GM23338 (cell line): ENCODE measurements around the gene C1orf198. TPM values are rescaled to one million over a fixed set of nuclear protein-coding genes. Genes with fewer than 3 reads are reported as not detected.

ENCODE experiments used
- ATAC-seq: fragments of 200-7000 bp; cut with Tn5 transposase; 3 replicates; pipeline ENCODE4 v1.9.1; 2020
- DNase-seq: peaks from one replicate; pipeline ENCODE4 v3.0.0-alpha.2; 2015; ENCODE audit warnings: low spot score
- H2AFZ ChIP-seq: fragments of 200-600 bp; sonication (generic); 2 replicates; pipeline ENCODE4 v1.8.0; 2016; ENCODE audit warnings: antibody characterized with exemption, mild to moderate bottlenecking, moderate library complexity
- H3F3A ChIP-seq: fragments of 200-600 bp; sonication (generic); replicated peaks from 2 replicates; pipeline ENCODE4 v1.8.0; 2017; ENCODE audit warnings: antibody characterized with exemption, mixed run types, low read depth
- H3K27ac ChIP-seq: fragments of 200-600 bp; sonication (generic); 2 replicates; pipeline ENCODE4 v1.6.1; 2016; ENCODE audit warnings: low read depth
- H3K27me3 ChIP-seq: fragments of 200-600 bp; sonication (generic); 2 replicates; pipeline ENCODE4 v1.8.0; 2016; ENCODE audit warnings: mild to moderate bottlenecking, mixed run types, moderate library complexity; ENCODE audit not compliant: insufficient read depth
- H3K36me3 ChIP-seq: fragments of 200-600 bp; sonication (generic); 2 replicates; pipeline ENCODE4 v1.8.0; 2016; ENCODE audit warnings: mild to moderate bottlenecking; ENCODE audit not compliant: insufficient read depth
- H3K4me1 ChIP-seq: fragments of 200-600 bp; sonication (generic); 2 replicates; pipeline ENCODE4 v1.8.0; 2016; ENCODE audit warnings: mild to moderate bottlenecking, moderate library complexity; ENCODE audit not compliant: insufficient read depth
- H3K4me2 ChIP-seq: fragments of 200-600 bp; sonication (generic); 2 replicates; pipeline ENCODE4 v1.7.1; 2017; ENCODE audit warnings: mixed run types
- H3K4me3 ChIP-seq: fragments of 200-600 bp; sonication (generic); 2 replicates; pipeline ENCODE4 v1.6.1; 2016; ENCODE audit warnings: mixed run types
- H3K79me2 ChIP-seq: fragments of 200-600 bp; sonication (generic); replicated peaks from 2 replicates; pipeline ENCODE4 v1.8.0; 2017; ENCODE audit warnings: mild to moderate bottlenecking; ENCODE audit not compliant: insufficient read depth
- H3K9me2 ChIP-seq: fragments of 200-600 bp; sonication (generic); 2 replicates; pipeline ENCODE4 v1.8.0; 2017; ENCODE audit not compliant: insufficient read depth
- H4K20me1 ChIP-seq: fragments of 200-600 bp; sonication (generic); replicated peaks from 2 replicates; pipeline ENCODE4 v1.8.0; 2017; ENCODE audit warnings: mild to moderate bottlenecking; ENCODE audit not compliant: insufficient read depth
- H3K27ac Mint-ChIP-seq: 2 replicates; pipeline ENCODE4 v1.8.0; 2020; ENCODE audit warnings: inconsistent platforms, mild to moderate bottlenecking, moderate library complexity, mixed read lengths
- H3K27me3 Mint-ChIP-seq: 3 replicates; pipeline ENCODE4 v1.8.0; 2022; ENCODE audit warnings: low read depth, mild to moderate bottlenecking, moderate library complexity, mixed read lengths, inconsistent platforms; ENCODE audit not compliant: insufficient read depth, poor library complexity
- H3K36me3 Mint-ChIP-seq: 3 replicates; pipeline ENCODE4 v1.8.0; 2021; ENCODE audit warnings: low read depth, mild to moderate bottlenecking, inconsistent platforms, moderate library complexity, mixed read lengths
- H3K4me1 Mint-ChIP-seq: 3 replicates; pipeline ENCODE4 v1.8.0; 2020; ENCODE audit warnings: mild to moderate bottlenecking, inconsistent platforms, mixed read lengths
- H3K4me3 Mint-ChIP-seq: 3 replicates; pipeline ENCODE4 v1.8.0; 2021; ENCODE audit warnings: moderate library complexity, mild to moderate bottlenecking, inconsistent platforms, mixed read lengths
- H3K9me3 Mint-ChIP-seq: 3 replicates; pipeline ENCODE4 v1.8.0; 2020; ENCODE audit warnings: moderate library complexity, mild to moderate bottlenecking, inconsistent platforms, mixed read lengths
- CREB1 ChIP-seq: fragments of 250-450 bp; sonication (Bioruptor Pico); IDR thresholded peaks from 2 replicates; pipeline ENCODE4 v1.5.0; 2020; ENCODE audit warnings: low read depth, mild to moderate bottlenecking, moderate library complexity
- EZH2 ChIP-seq: fragments of 200-600 bp; sonication (generic); IDR thresholded peaks from one replicate; pipeline ENCODE4 v1.8.0; 2017; ENCODE audit warnings: antibody characterized with exemption, mild to moderate bottlenecking, low read depth; ENCODE audit not compliant: unreplicated experiment
- EZH2phosphoT487 ChIP-seq: fragments of 200-600 bp; sonication (generic); IDR thresholded peaks from one replicate; pipeline ENCODE4 v1.8.1; 2018; ENCODE audit warnings: antibody characterized with exemption; ENCODE audit not compliant: unreplicated experiment
- JUNB ChIP-seq: IDR thresholded peaks from one replicate; pipeline ENCODE4 v1.6.1; 2016; ENCODE audit warnings: antibody characterized with exemption; ENCODE audit not compliant: unreplicated experiment
- NANOG ChIP-seq: IDR thresholded peaks from 2 replicates; pipeline ENCODE4 v1.6.1; 2016; ENCODE audit warnings: antibody characterized with exemption, borderline replicate concordance
- POLR2AphosphoS5 ChIP-seq: IDR thresholded peaks from 2 replicates; pipeline ENCODE4 v1.6.1; 2016; ENCODE audit warnings: antibody characterized with exemption, low read depth
- ZNF331 ChIP-seq: fragments of 250-450 bp; sonication (Bioruptor Pico); IDR thresholded peaks from 2 replicates; pipeline ENCODE4 v1.5.0; 2020; ENCODE audit warnings: low read depth, mild to moderate bottlenecking, moderate library complexity
- polyA plus RNA-seq: library from polyadenylated mRNA; unstranded; fragments of >200 nt; fragmentation: Nextera tagmentation; extraction: Ambion mirVana; gene quantifications from 2 replicates; pipeline ENCODE4 v1.2.1, GENCODE V29; 2016
- total RNA-seq: library from RNA; depleted of rRNA; stranded (reverse); fragments of >200 nt; shearing (Covaris generic); gene quantifications from 2 replicates; pipeline ENCODE4 v1.2.3, GENCODE V29; 2014
- TF ChIP-seq, protein P1 (sequence below): IDR thresholded peaks from 2 replicates; pipeline ENCODE4 v1.6.1; 2016; ENCODE audit warnings: antibody characterized with exemption
- TF ChIP-seq, protein P2 (sequence below): fragments of 250-450 bp; sonication (Bioruptor Pico); IDR thresholded peaks from 2 replicates; pipeline ENCODE4 v1.5.0; 2020; ENCODE audit warnings: mild to moderate bottlenecking, moderate library complexity

C1orf198 gene
- total and polyA plus RNA-seq, 2 experiments from 2014 or later, result 14.9 to 46.6 TPM

DNA sequence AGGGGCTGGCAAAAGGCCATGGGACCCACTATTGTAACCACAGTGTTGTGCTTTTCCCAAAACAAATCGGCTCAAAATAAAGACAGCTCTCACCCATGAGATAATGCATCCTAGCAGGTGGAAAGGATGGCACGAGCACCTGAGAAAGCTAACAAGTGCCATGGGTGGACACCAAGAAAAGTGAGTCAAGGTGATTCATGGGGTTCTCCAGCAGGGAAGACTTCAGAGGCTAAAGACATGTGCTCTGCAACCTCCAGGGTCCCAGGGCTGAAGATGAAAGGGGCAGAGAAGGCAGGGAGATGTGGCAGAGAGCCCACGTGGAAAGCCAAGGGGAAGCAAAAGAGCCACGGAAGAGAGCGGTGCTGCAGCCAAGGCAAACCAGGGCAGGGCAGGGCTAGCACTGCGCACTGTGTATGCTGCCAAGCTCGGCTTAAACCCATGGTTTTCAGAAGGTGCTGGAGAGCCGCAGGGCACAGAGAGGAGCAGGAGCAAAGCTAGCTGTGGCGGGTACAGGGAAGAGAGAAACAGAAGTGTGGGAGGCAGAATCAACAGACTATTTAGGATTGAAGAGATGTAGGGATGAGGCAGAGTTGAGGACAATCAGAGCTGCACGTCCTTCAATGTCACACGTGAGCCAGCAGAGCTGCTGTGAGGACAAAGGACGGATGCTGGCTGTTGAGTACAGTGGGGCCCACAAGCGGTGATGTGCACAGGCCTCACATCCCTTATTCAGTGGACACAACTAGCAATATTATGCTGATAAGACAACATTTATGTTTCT lies 41.8 kb upstream of the C1orf198 start:
- Mint-ChIP-seq H3K36me3 (no peaks in the 10 kb centered on the region), H3K4me1 (no peaks in the 10 kb centered on the region), H3K27me3 (no peaks in the 10 kb centered on the region), H3K9me3 (no peaks in the 10 kb centered on the region), H3K27ac (no peak overlapping the region), H3K4me3 (no peak overlapping the region)
- Histone ChIP-seq H4K20me1 (no peaks in the 10 kb centered on the region), H3K79me2 (no peaks in the 10 kb centered on the region), H3K4me2 (no peak overlapping the region), H2AFZ (no peak overlapping the region), H3K4me1 (no peaks in the 10 kb centered on the region), H3K27me3 (no peaks in the 10 kb centered on the region), H3K36me3 (no peaks in the 10 kb centered on the region), H3K4me3 (no peak overlapping the region), H3K9me2 (no peaks in the 10 kb centered on the region), H3F3A (no peaks in the 10 kb centered on the region), H3K27ac (no peak overlapping the region)
- ATAC-seq (no peak), DNase-seq (no peak)
- TF ChIP-seq CREB1 (CRISPR knock-in tag) (no peak), POLR2AphosphoS5 (no peak), ZNF331 (CRISPR knock-in tag) (no peak), EZH2phosphoT487 (no peak), NANOG (no peak)
- TF ChIP-seq, protein P1, sequence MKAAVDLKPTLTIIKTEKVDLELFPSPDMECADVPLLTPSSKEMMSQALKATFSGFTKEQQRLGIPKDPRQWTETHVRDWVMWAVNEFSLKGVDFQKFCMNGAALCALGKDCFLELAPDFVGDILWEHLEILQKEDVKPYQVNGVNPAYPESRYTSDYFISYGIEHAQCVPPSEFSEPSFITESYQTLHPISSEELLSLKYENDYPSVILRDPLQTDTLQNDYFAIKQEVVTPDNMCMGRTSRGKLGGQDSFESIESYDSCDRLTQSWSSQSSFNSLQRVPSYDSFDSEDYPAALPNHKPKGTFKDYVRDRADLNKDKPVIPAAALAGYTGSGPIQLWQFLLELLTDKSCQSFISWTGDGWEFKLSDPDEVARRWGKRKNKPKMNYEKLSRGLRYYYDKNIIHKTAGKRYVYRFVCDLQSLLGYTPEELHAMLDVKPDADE, result no peak

DNA sequence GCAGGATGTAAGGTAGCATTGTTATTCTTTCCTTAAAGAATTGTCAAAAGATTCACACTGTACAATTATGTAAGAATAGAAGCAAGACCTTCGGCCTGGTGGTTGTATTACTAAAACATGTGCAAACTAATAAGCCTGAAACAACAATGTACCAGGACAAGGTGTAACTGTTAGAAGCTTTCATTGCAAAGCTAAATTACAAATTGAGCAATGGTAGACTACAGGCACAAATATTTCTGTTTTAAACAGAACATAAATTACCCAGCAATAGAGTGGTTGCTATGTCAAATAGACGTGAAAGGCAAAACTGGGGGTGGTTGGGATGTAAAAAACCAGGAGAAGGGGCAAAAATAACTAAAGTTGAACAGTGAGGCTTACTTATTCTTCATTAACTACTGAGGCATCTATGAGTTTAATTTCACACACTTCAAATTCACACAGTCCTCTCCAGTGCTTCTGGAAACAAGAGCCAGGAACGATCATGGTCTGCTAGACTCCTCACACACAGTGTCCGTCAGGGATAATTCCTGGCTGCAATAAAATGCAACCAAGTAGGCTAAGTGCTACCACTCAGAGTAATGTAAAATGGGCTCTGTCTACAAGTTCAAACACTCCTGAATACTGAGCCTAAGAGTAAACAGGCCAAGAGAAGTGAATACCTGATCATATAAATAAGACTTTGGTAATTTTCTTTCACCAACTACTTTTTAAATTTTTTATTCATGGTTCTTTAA lies 39.3 kb upstream of the C1orf198 start:
- Mint-ChIP-seq H3K9me3 (no peaks in the 10 kb centered on the region), H3K4me1 (no peaks in the 10 kb centered on the region), H3K36me3 (no peaks in the 10 kb centered on the region), H3K27ac (no peak overlapping the region), H3K27me3 (no peaks in the 10 kb centered on the region), H3K4me3 (no peak overlapping the region)
- no peaks in the 10 kb centered on the region; the same call in 1 of the 2 replicates for H4K20me1 ChIP-seq
- no peaks in the 10 kb centered on the region for H3F3A ChIP-seq
- ATAC-seq, result no peak
- H3K9me2 ChIP-seq, result no peaks in the 10 kb centered on the region
- no peaks in the 10 kb centered on the region for H3K36me3 ChIP-seq
- H3K79me2 ChIP-seq, result no peaks in the 10 kb centered on the region
- H3K4me1 ChIP-seq, result no peaks in the 10 kb centered on the region
- no peak overlapping the region for H3K27ac ChIP-seq
- no peak overlapping the region for H3K4me2 ChIP-seq
- H3K4me3 ChIP-seq, result no peak overlapping the region
- DNase-seq, result no peak
- no peak overlapping the region for H2AFZ ChIP-seq
- H3K27me3 ChIP-seq, result no peaks in the 10 kb centered on the region
- TF ChIP-seq ZNF331 (CRISPR knock-in tag) (no peak), JUNB (no peak), EZH2phosphoT487 (no peak), CREB1 (CRISPR knock-in tag) (no peak), EZH2 (no peak), POLR2AphosphoS5 (no peak), NANOG (no peak)
- TF ChIP-seq, protein P2, sequence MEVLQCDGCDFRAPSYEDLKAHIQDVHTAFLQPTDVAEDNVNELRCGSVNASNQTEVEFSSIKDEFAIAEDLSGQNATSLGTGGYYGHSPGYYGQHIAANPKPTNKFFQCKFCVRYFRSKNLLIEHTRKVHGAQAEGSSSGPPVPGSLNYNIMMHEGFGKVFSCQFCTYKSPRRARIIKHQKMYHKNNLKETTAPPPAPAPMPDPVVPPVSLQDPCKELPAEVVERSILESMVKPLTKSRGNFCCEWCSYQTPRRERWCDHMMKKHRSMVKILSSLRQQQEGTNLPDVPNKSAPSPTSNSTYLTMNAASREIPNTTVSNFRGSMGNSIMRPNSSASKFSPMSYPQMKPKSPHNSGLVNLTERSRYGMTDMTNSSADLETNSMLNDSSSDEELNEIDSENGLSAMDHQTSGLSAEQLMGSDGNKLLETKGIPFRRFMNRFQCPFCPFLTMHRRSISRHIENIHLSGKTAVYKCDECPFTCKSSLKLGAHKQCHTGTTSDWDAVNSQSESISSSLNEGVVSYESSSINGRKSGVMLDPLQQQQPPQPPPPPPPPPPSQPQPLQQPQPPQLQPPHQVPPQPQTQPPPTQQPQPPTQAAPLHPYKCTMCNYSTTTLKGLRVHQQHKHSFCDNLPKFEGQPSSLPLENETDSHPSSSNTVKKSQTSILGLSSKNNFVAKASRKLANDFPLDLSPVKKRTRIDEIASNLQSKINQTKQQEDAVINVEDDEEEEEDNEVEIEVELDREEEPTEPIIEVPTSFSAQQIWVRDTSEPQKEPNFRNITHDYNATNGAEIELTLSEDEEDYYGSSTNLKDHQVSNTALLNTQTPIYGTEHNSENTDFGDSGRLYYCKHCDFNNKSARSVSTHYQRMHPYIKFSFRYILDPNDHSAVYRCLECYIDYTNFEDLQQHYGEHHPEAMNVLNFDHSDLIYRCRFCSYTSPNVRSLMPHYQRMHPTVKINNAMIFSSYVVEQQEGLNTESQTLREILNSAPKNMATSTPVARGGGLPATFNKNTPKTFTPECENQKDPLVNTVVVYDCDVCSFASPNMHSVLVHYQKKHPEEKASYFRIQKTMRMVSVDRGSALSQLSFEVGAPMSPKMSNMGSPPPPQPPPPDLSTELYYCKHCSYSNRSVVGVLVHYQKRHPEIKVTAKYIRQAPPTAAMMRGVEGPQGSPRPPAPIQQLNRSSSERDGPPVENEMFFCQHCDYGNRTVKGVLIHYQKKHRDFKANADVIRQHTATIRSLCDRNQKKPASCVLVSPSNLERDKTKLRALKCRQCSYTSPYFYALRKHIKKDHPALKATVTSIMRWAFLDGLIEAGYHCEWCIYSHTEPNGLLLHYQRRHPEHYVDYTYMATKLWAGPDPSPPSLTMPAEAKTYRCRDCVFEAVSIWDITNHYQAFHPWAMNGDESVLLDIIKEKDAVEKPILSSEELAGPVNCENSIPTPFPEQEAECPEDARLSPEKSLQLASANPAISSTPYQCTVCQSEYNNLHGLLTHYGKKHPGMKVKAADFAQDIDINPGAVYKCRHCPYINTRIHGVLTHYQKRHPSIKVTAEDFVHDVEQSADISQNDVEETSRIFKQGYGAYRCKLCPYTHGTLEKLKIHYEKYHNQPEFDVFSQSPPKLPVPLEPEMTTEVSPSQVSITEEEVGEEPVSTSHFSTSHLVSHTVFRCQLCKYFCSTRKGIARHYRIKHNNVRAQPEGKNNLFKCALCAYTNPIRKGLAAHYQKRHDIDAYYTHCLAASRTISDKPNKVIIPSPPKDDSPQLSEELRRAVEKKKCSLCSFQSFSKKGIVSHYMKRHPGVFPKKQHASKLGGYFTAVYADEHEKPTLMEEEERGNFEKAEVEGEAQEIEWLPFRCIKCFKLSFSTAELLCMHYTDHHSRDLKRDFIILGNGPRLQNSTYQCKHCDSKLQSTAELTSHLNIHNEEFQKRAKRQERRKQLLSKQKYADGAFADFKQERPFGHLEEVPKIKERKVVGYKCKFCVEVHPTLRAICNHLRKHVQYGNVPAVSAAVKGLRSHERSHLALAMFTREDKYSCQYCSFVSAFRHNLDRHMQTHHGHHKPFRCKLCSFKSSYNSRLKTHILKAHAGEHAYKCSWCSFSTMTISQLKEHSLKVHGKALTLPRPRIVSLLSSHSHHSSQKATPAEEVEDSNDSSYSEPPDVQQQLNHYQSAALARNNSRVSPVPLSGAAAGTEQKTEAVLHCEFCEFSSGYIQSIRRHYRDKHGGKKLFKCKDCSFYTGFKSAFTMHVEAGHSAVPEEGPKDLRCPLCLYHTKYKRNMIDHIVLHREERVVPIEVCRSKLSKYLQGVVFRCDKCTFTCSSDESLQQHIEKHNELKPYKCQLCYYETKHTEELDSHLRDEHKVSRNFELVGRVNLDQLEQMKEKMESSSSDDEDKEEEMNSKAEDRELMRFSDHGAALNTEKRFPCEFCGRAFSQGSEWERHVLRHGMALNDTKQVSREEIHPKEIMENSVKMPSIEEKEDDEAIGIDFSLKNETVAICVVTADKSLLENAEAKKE, result no peak
- TF ChIP-seq, protein P1, result no peak
